ENCODE results near the gene CCDC158.

CCDC158 gene

DNA sequence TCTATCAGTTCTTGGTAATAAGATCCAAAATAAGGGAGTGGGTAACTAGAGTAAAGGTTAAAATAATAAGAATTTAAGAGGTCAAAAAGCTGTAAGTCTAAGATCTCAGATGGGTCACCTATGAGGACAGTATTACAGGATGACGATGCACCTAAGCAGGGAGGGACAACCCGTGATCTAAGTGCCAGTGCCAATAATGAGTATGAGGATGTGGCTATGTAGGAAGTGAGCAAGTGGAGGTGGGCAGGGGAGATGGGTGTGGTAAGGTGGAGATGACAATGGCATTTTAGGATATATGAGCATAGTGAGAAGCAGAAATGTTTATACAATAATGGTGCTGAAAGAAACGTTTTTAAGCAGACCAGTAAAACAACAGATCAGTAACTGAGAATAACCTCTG, 19.3 kb downstream of the CCDC158 start:
- Mint-ChIP-seq H3K36me3 (ENCODE audit: low read depth) (no peaks in the 10 kb centered on the region), H3K4me1 (ENCODE audit: low read depth) (no peaks in the 10 kb centered on the region), H3K27me3 (ENCODE audit: low read depth) (peaks cover 39% of the 10 kb centered on the region), H3K9me3 (no peaks in the 10 kb centered on the region), H3K4me3 (no peak overlapping the region), H3K27ac (no peak overlapping the region)

DNA sequence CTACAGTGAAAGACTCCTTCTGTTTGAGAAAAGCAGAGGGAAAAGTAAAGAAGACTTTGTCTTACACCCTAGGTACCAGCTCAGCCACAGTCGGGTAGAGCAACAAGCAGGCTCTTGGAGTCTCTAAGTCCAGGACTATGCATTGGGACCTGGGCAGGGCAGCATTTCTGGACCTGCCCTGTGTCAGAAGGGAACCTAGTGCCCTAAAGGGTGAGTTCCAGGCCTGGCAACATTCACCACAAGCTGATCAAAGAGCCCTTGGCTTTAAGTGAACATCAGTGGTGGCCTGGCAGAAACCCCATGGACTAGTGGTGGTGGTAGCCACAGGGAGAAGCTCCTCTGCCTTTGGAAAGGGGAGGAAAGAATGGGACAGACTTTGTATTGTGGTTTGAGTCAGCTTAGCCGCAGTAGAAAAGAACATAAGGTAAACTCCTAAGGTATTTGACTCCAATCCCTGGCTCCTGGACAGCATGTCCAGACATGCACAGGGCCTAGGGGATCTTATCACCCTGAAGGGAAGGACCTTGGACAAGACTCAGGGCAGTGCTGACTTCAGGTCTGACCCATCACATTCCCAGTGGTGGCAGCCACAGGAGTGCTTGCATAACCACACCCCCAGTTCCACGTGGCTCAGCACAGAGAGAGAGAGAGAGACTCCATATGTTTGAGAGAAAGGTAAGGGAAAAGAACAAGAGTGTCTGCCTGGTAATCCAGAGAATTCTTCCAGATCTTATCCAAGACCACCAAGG, 32.6 kb downstream of the CCDC158 start:
- Mint-ChIP-seq H3K36me3 (ENCODE audit: low read depth) (no peaks in the 10 kb centered on the region), H3K9me3 (peaks cover 7% of the 10 kb centered on the region), H3K27me3 (ENCODE audit: low read depth) (peaks cover 37% of the 10 kb centered on the region), H3K4me3 (no peak overlapping the region), H3K27ac (no peak overlapping the region), H3K4me1 (ENCODE audit: low read depth) (no peaks in the 10 kb centered on the region)

DNA sequence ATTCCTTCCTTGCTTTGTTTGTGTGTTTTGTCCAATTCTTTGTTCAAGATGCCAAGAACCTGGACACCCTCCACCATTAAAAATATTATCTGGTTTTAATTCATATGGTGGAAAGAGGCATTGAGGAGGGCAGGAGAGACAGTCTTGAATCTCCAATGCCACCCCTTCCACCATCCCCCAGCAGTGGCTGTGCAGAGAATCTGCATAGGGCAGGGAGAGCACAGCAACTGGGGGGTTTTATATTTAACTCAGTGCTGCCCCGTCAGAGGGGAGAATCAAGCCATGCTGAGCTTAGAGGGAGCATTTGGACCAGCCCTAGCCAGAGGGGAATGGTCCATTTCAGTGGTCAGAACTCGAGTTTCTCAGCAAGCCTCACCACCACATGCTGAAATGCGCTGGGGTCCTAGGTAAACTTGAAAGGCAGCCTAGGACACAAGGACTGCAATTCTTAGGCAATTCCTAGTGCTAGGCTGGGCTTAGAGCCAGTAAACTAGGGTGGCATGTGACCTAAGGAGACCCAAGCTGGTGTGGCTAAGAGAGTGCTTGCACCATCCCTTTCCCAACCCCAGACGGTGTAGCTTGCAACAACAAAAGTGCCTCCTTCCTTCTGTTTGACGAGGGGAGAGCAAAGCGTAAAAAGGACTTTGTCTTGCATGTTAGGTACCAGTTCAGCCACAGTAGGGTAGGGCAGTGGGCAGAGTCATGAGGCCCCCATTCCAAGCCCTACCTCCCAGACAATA, 34.2 kb downstream of the CCDC158 start:
- no peaks in the 10 kb centered on the region for H3K36me3 Mint-ChIP-seq (ENCODE audit: low read depth)
- no peak overlapping the region for H3K27ac Mint-ChIP-seq
- peaks cover 7% of the 10 kb centered on the region for H3K9me3 Mint-ChIP-seq
- peaks cover 24% of the 10 kb centered on the region for H3K27me3 Mint-ChIP-seq (ENCODE audit: low read depth)
- H3K4me1 Mint-ChIP-seq (ENCODE audit: low read depth): no peaks in the 10 kb centered on the region
- no peak overlapping the region for H3K4me3 Mint-ChIP-seq

DNA sequence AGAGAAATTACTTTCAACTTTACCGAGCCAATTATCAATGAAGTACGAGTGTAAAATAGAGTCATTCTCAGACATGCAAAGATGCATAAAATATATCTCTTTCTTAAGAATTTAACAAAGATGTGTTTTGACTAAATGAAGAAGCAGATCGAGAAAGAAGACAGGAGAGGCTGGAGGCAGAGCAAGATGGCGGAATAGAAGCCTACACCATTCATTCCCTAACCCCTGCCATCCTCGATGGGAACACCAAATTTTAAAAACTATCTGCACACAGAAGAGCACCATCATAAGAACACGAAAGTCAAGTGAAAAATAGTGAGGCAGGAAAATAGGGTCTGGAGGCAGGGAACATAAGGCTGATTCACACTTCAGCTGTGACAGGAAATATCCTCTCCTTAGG, 35.0 kb downstream of the CCDC158 start:
- peaks cover 18% of the 10 kb centered on the region for H3K27me3 Mint-ChIP-seq (ENCODE audit: low read depth)
- H3K27ac Mint-ChIP-seq: no peak overlapping the region
- no peak overlapping the region for H3K4me3 Mint-ChIP-seq
- H3K36me3 Mint-ChIP-seq (ENCODE audit: low read depth): no peaks in the 10 kb centered on the region
- H3K9me3 Mint-ChIP-seq: peaks cover 7% of the 10 kb centered on the region
- H3K4me1 Mint-ChIP-seq (ENCODE audit: low read depth): no peaks in the 10 kb centered on the region

DNA sequence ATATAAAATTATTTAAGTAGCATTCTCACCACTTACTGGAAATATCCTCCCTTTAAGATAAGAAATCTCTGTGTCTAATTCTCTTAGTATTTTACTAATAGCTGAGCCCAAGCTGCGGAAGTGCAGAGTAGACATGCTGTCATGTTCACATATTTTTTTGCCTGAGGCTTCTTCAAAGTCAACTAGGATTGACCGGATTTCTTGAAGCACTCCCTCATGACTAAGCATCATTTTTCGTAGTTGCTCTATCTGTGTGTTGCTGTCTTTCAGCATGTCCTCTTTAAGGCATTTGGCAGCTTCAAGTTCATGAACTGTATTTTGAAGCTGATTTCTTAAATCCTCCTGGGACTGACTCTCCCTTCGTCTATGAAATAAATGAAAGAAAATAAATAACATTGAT, 36.9 kb downstream of the CCDC158 start:
- no peaks in the 10 kb centered on the region for H3K4me1 Mint-ChIP-seq (ENCODE audit: low read depth)
- H3K9me3 Mint-ChIP-seq: peaks cover 4% of the 10 kb centered on the region
- H3K4me3 Mint-ChIP-seq: no peak overlapping the region
- H3K36me3 Mint-ChIP-seq (ENCODE audit: low read depth): no peaks in the 10 kb centered on the region
- peaks cover 7% of the 10 kb centered on the region for H3K27me3 Mint-ChIP-seq (ENCODE audit: low read depth)
- H3K27ac Mint-ChIP-seq: no peak overlapping the region

DNA sequence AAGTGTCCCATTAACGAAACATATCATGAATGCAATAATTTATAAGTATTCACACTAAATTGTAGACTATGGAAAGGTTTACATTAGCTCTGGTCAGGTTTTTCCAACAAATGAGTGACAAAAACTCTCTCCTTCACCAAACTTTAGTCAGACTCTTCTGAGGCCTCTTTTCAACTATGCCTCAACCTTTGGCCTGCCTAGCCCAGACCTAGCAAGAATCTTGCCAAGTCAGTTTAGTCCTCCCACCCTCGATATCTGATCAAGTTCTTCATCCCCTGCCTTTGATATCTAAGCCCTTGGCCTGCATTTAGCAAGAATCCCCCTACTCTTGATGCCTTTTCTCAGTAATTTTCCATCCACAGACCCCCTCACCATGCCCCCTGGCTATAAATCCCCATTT, 37.9 kb downstream of the CCDC158 start:
- H3K27ac Mint-ChIP-seq: no peak overlapping the region
- no peaks in the 10 kb centered on the region for H3K4me1 Mint-ChIP-seq (ENCODE audit: low read depth)
- no peaks in the 10 kb centered on the region for H3K36me3 Mint-ChIP-seq (ENCODE audit: low read depth)
- H3K4me3 Mint-ChIP-seq: no peak overlapping the region
- H3K27me3 Mint-ChIP-seq (ENCODE audit: low read depth): peaks cover 7% of the 10 kb centered on the region
- H3K9me3 Mint-ChIP-seq: peaks cover 4% of the 10 kb centered on the region

DNA sequence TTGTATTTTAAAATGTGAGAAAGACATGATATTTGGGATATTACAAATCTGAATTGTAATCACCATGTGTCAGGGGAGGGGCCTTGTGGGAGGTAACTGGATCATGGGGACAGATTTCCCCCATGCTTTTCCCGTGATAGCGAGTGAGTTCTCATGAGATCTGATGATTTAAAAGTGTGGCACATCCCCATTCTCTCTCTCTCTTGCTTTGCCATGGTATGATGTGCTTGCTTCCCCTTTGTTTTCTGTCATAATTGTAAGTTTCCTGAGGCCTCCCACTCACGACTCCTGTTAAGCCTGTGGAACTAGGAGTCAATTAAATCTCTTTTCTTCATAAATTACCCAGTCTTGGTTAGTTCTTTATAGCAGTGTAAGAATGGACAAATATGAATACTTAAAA, 39.0 kb downstream of the CCDC158 start:
- Mint-ChIP-seq H3K27ac (no peak overlapping the region), H3K9me3 (peaks cover 4% of the 10 kb centered on the region), H3K4me3 (no peak overlapping the region), H3K4me1 (ENCODE audit: low read depth) (no peaks in the 10 kb centered on the region), H3K27me3 (ENCODE audit: low read depth) (peaks cover 7% of the 10 kb centered on the region), H3K36me3 (ENCODE audit: low read depth) (no peaks in the 10 kb centered on the region)

DNA sequence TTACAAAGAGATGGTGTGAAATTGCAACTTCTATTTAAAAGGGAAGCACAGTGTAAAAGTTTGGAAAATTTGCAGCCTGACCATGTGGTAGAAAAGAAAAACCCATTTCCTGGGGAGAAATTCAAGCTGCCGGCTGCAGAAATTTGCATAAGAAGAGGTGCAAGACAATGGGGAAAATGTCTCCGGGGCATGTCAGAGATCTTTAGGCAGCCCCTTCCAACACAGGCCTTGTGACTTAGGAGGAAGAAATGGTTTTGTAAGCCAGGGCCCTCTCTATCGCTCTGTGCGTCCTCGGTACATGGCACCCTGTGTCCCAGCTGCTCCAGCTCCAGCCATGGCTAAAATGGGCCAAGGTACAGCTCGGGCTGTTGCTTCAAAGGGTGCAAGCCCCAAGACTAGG, 40.4 kb downstream of the CCDC158 start:
- Mint-ChIP-seq H3K36me3 (ENCODE audit: low read depth) (no peaks in the 10 kb centered on the region), H3K4me3 (no peak overlapping the region), H3K4me1 (ENCODE audit: low read depth) (no peaks in the 10 kb centered on the region), H3K9me3 (peaks cover 4% of the 10 kb centered on the region), H3K27me3 (ENCODE audit: low read depth) (peaks cover 9% of the 10 kb centered on the region), H3K27ac (no peak overlapping the region)

DNA sequence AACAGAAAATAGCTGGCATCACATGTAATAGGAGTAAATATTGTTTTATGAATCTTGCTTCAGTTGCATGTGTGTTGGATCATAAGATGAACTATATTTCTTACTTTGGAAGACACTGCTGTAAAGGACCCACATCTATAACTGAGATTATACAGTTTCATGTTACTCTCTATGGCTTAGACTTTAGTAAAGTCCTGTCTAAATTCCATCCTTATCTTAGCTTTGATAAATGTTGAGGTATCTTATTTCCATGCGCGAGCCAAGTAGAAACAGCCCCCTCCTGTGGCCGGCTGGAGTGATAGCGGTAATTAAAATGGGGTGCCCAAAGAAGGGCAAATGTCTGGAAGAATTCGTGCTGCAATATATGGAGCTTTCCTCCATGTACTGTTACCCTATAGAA, 43.0 kb downstream of the CCDC158 start:
- Mint-ChIP-seq H3K27me3 (ENCODE audit: low read depth) (peaks cover 11% of the 10 kb centered on the region), H3K9me3 (no peaks in the 10 kb centered on the region)

DNA sequence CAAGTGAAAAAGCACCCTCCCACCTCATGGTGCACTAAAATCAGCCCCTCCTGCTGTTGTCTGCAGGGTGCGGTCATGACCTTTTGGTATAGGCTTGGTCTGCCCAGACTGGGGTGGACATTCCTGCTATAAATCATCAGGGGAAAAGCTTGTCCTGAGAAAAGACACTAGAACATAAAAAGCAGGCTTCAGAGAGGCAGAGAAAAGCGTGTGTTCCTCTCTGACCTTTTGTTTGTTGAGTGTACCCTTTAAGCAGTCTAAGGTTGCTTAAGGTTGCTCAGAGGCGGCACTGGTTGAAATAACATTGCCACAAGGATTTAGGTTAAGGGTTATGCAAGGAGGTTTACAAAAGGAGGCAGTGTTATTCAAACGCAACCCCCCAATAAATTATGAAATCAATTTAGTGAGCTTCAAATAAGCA, 43.5 kb downstream of the CCDC158 start:
- Mint-ChIP-seq H3K27ac (no peak overlapping the region), H3K9me3 (no peaks in the 10 kb centered on the region), H3K4me3 (no peak overlapping the region), H3K36me3 (ENCODE audit: low read depth) (no peaks in the 10 kb centered on the region), H3K27me3 (ENCODE audit: low read depth) (peaks cover 11% of the 10 kb centered on the region), H3K4me1 (ENCODE audit: low read depth) (no peaks in the 10 kb centered on the region)

More for the DNA sequence above, 43.0 kb downstream of the CCDC158 start:
- Mint-ChIP-seq H3K4me3 (no peak overlapping the region), H3K36me3 (ENCODE audit: low read depth) (no peaks in the 10 kb centered on the region), H3K27ac (no peak overlapping the region), H3K4me1 (ENCODE audit: low read depth) (no peaks in the 10 kb centered on the region)

DNA sequence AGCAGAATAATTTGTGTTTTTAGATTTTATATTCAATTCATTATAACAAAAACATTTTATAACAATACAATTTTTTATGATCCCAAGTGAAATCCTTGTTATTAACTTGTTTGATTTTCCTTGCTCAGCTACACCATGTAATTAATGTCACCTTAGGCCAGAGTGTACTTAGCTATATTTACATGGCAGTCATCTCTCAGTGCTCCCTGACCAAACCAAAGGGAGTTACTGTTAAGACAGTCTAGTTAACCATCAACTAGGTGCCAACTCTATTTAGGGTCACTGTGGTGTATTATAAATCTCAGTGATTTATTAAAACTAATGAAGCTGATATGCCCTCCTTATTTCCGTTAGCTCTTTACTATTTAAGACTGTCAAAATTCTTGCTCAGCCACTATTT, 44.4 kb downstream of the CCDC158 start:
- Mint-ChIP-seq H3K27ac (no peak overlapping the region), H3K4me1 (ENCODE audit: low read depth) (no peaks in the 10 kb centered on the region), H3K9me3 (no peaks in the 10 kb centered on the region), H3K36me3 (ENCODE audit: low read depth) (no peaks in the 10 kb centered on the region), H3K27me3 (ENCODE audit: low read depth) (peaks cover 11% of the 10 kb centered on the region), H3K4me3 (no peak overlapping the region)

DNA sequence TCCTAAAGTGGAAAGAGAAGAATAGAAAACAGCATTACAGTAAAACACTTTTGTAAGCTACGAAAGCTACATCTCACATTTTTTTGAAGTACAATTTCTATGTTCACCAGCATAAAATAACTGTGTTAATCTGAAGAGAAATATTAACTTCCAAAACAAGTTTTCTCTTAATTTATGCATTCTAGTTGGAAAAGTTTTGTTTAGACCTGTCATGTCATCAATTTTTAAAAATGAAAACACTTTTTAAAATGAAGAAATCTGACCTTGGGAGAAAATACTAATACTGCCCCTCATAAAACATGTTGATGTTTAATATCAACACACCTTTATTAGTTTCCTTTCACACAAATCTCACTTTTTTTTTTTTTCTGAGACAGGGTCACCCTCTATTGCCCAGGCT, 45.2 kb downstream of the CCDC158 start:
- H3K4me1 Mint-ChIP-seq (ENCODE audit: low read depth): no peaks in the 10 kb centered on the region
- no peaks in the 10 kb centered on the region for H3K36me3 Mint-ChIP-seq (ENCODE audit: low read depth)
- H3K27ac Mint-ChIP-seq: no peak overlapping the region
- no peaks in the 10 kb centered on the region for H3K9me3 Mint-ChIP-seq
- peaks cover 11% of the 10 kb centered on the region for H3K27me3 Mint-ChIP-seq (ENCODE audit: low read depth)
- no peak overlapping the region for H3K4me3 Mint-ChIP-seq

DNA sequence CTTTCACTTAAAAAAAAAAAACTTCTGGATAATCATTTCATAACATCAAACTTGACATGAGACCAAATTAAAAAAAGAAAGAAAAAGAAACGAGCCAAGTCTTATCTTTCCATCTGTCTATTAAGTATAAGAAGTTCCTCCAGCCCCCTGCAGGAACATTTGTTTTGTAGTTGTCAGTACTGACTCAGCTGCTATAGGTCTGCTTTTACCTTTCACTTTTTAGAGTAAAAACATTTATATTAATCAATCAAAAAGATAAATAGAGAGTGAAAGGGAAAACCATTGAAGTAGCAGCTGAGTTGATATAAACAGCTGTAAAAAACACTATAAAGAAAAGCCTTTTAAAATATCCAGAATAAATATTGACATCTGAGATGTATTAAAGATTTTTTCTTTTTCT, 46.1 kb downstream of the CCDC158 start:
- Mint-ChIP-seq H3K27me3 (ENCODE audit: low read depth) (peaks cover 17% of the 10 kb centered on the region), H3K36me3 (ENCODE audit: low read depth) (no peaks in the 10 kb centered on the region), H3K27ac (no peak overlapping the region), H3K4me3 (no peak overlapping the region), H3K4me1 (ENCODE audit: low read depth) (no peaks in the 10 kb centered on the region), H3K9me3 (no peaks in the 10 kb centered on the region)

DNA sequence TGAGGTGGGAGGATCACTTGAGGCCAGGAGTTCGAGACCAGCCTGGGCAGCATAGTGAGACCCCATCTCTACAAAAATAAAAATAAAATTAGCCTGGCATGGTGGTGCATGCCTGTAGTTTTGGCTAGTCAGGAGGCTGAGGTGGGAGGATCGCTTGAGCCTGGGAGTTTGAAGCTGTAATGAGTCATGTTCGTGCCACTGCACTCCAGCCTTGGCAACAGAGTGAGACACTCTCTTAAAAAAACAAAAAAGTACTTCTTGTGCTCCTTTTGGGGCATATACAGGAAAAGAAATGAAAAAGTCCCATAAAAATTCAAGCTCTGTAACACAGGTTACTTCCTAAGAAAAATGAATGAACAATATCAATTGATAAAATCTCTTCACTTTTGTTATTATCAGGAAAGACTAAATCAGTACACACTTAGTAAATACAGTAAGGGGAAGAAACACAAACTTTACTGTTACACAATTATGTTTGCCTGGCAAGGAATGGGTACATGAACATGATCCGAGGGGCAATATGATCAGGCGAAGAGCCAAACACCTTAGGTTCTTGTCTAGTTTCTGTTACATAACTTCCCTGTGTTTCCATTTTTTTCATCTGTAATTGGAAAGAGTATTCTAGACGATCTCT, 46.9 kb downstream of the CCDC158 start:
- Mint-ChIP-seq H3K4me1 (ENCODE audit: low read depth) (no peaks in the 10 kb centered on the region), H3K4me3 (no peak overlapping the region), H3K27ac (no peak overlapping the region), H3K36me3 (ENCODE audit: low read depth) (no peaks in the 10 kb centered on the region), H3K27me3 (ENCODE audit: low read depth) (peaks cover 18% of the 10 kb centered on the region), H3K9me3 (no peaks in the 10 kb centered on the region)

DNA sequence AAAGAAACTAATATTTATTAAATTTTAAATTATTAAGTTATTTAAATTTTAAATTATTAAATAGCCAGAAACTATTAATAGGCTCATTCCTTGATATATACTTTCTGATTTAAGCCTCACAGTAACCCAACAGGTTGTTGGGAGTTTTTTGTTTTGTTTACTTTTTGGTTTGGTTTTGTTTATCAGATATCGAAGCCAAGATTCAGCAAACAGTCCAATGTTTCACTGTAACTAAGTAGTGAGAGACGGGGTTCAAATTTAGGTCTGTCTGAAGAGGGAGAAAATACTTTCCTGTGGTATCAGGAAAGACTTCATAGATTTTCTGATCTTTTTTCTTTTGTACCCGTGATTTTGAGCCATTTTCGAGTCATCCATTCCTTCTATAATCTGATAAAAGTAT, 54.2 kb downstream of the CCDC158 start:
- no peak overlapping the region for H3K4me3 Mint-ChIP-seq
- peaks cover 20% of the 10 kb centered on the region for H3K27me3 Mint-ChIP-seq (ENCODE audit: low read depth)
- H3K36me3 Mint-ChIP-seq (ENCODE audit: low read depth): no peaks in the 10 kb centered on the region
- no peak overlapping the region for H3K27ac Mint-ChIP-seq
- no peaks in the 10 kb centered on the region for H3K9me3 Mint-ChIP-seq
- no peaks in the 10 kb centered on the region for H3K4me1 Mint-ChIP-seq (ENCODE audit: low read depth)
